Activated T-cell treated with anti-CD3 and anti-CD28 coated beads for 48 hours (primary cell): Measurements from ENCODE around the gene CNGA1.

ENCODE experiments used
- DNase-seq: peaks from one replicate; pipeline ENCODE4 v3.0.0-alpha.2; 2020; ENCODE audit warnings: low read depth

Gene CNGA1

DNA sequence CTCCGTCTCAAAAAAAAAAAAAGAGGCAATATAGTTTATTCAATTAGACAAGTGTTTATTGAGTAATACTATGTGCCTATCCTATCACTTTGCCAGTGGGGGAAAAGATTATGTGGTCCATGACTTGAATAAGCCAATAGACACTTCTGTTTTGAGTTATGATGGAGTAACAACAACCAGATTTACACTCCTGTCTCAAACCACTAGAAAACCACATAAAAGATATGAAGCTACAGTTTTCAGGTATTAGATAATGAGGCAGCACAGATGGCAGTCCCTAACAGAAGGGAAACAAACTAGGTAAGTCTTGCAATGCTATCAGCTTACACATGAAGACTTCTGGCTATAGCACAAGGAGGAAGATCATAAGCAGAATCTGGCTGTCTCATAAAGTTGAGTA, 124.6 kb downstream of the CNGA1 start:
- no peak for DNase-seq
